Liver (tissue), 9 donors: ENCODE data around the gene ANKRD23. TPM values are rescaled to one million over a fixed set of nuclear protein-coding genes. Genes with fewer than 3 reads are reported as not detected.

Experiments
- DNase-seq: peaks from one replicate; pipeline ENCODE4 v3.0.0-alpha.2; 2017; ENCODE audit warnings: low spot score
- H3K27ac ChIP-seq, 2 donors: one replicate each; pipeline ENCODE4 v1.7.0; 2013; ENCODE audit warnings: inconsistent platforms in 2 of 2, low read length in 2 of 2, control low read depth in 1 of 2, low read depth in 1 of 2, mild to moderate bottlenecking in 1 of 2
- H3K27me3 ChIP-seq, 4 donors: one replicate each; pipeline versions ENCODE4 v1.6.1 to v1.7.0; 2013; ENCODE audit warnings: low read length in 3 of 4, inconsistent platforms in 1 of 4, mild to moderate bottlenecking in 1 of 4, moderate library complexity in 1 of 4; ENCODE audit not compliant: control insufficient read depth in 4 of 4, insufficient read depth in 4 of 4
- H3K36me3 ChIP-seq, 4 donors: one replicate each; pipeline versions ENCODE4 v1.6.1 to v1.7.0; 2013; ENCODE audit warnings: low read length in 3 of 4, mild to moderate bottlenecking in 3 of 4, low read depth in 1 of 4, moderate library complexity in 1 of 4; ENCODE audit not compliant: control insufficient read depth in 4 of 4, insufficient read depth in 3 of 4
- H3K4me1 ChIP-seq, 4 donors: one replicate each; pipeline versions ENCODE4 v1.6.1 to v1.7.0; 2013; ENCODE audit warnings: low read length in 3 of 4, mild to moderate bottlenecking in 3 of 4, moderate library complexity in 1 of 4; ENCODE audit not compliant: control insufficient read depth in 4 of 4, insufficient read depth in 4 of 4
- H3K4me3 ChIP-seq, 3 donors: one replicate each; pipeline versions ENCODE4 v1.6.1 to v1.7.0; 2013; ENCODE audit warnings: low read length in 3 of 3, control low read depth in 1 of 3, low read depth in 1 of 3, mild to moderate bottlenecking in 1 of 3
- H3K9ac ChIP-seq, 2 donors: one replicate each; pipeline ENCODE4 v1.7.0; 2013; ENCODE audit warnings: low read length in 2 of 2, mild to moderate bottlenecking in 2 of 2, moderate library complexity in 2 of 2, control low read depth in 1 of 2, low read depth in 1 of 2
- H3K9me3 ChIP-seq, 4 donors: one replicate each; pipeline versions ENCODE4 v1.6.1 to v1.7.0; 2013; ENCODE audit warnings: low read length in 3 of 4; ENCODE audit not compliant: control insufficient read depth in 4 of 4
- EGR1 ChIP-seq, 2 donors: IDR thresholded peaks; 2 replicates each; pipeline ENCODE4 v1.6.1; 2016 to 2018; ENCODE audit warnings: antibody characterized with exemption in 2 of 2, low read depth in 2 of 2
- FOXA1 ChIP-seq: IDR thresholded peaks from 2 replicates; pipeline ENCODE4 v1.6.1; 2016; ENCODE audit warnings: antibody characterized with exemption
- GABPA ChIP-seq, 2 donors: IDR thresholded peaks in 1 of 2; conservative IDR thresholded peaks in 1 of 2; 2 replicates each; pipeline ENCODE4 v1.6.1; 2016; ENCODE audit warnings: antibody characterized with exemption in 2 of 2, mild to moderate bottlenecking in 1 of 2, moderate library complexity in 1 of 2
- HNF4G ChIP-seq: IDR thresholded peaks from 2 replicates; pipeline ENCODE4 v1.6.1; 2016; ENCODE audit warnings: antibody characterized with exemption
- JUND ChIP-seq, 2 donors: IDR thresholded peaks; 2 replicates each; pipeline ENCODE4 v1.6.1; 2016; ENCODE audit warnings: antibody characterized with exemption in 2 of 2
- RAD21 ChIP-seq, 2 donors: IDR thresholded peaks; 2 replicates each; pipeline ENCODE4 v1.6.1; 2016; ENCODE audit warnings: antibody characterized with exemption in 2 of 2, mild to moderate bottlenecking in 2 of 2
- RXRA ChIP-seq, 2 donors: IDR thresholded peaks; 2 replicates each; pipeline ENCODE4 v1.6.1; 2017 to 2018; ENCODE audit warnings: antibody characterized with exemption in 2 of 2, mild to moderate bottlenecking in 1 of 2
- SP1 ChIP-seq: IDR thresholded peaks from 2 replicates; pipeline ENCODE4 v1.6.1; 2018; ENCODE audit warnings: antibody characterized with exemption, mild to moderate bottlenecking
- TAF1 ChIP-seq: conservative IDR thresholded peaks from 2 replicates; pipeline ENCODE4 v1.6.1; 2016; ENCODE audit warnings: antibody characterized with exemption, mild to moderate bottlenecking
- YY1 ChIP-seq: IDR thresholded peaks from 2 replicates; pipeline ENCODE4 v1.6.1; 2016; ENCODE audit warnings: antibody characterized with exemption, mild to moderate bottlenecking
- whole genome bisulfite sequencing: extraction: QIAGEN DNeasy Blood & Tissue Kit; methylation state at CpG from one replicate; pipeline ENCODE4 v1.1.7; 2013; 5-methylcytosine and 5-hydroxymethylcytosine counted together
- polyA plus RNA-seq, 2 donors: library from polyadenylated mRNA; stranded (reverse) in 1 of 2; unstranded in 1 of 2; fragments of 200-250 nt in 1 of 2; fragments of >200 nt in 1 of 2; fragmentation: Nextera tagmentation in 1 of 2; extraction: Ambion mirVana in 1 of 2; gene quantifications; one replicate each; pipeline versions ENCODE4 v1.2.1 to v1.2.3, GENCODE V29; 2013 to 2015
- total RNA-seq, 2 donors: library from RNA; depleted of rRNA; stranded (reverse); fragments of >200 nt; gene quantifications; one replicate each; pipeline ENCODE4 v1.2.3, GENCODE V29; 2014
- TF ChIP-seq, protein P1 (sequence below): IDR thresholded peaks from 2 replicates; pipeline ENCODE4 v1.6.1; 2016; ENCODE audit warnings: antibody characterized with exemption
- TF ChIP-seq, protein P2 (sequence below): IDR thresholded peaks from 2 replicates; pipeline ENCODE4 v1.6.1; 2016; ENCODE audit warnings: antibody characterized with exemption
- TF ChIP-seq, protein P3 (sequence below): IDR thresholded peaks from 2 replicates; pipeline ENCODE4 v1.6.1; 2016; ENCODE audit warnings: antibody characterized with exemption
- TF ChIP-seq, protein P4 (sequence below): IDR thresholded peaks from 2 replicates; pipeline ENCODE4 v1.6.1; 2016; ENCODE audit warnings: antibody characterized with exemption, mild to moderate bottlenecking
- donor health status: healthy.
- donor health status: healthy.
- donor health status: healthy.
- donor health status: healthy.
- donor health status: healthy.

The ANKRD23 gene
- total and polyA plus RNA-seq, 4 donors, result 0.82 to 4.2 (median 1.9) TPM

DNA sequence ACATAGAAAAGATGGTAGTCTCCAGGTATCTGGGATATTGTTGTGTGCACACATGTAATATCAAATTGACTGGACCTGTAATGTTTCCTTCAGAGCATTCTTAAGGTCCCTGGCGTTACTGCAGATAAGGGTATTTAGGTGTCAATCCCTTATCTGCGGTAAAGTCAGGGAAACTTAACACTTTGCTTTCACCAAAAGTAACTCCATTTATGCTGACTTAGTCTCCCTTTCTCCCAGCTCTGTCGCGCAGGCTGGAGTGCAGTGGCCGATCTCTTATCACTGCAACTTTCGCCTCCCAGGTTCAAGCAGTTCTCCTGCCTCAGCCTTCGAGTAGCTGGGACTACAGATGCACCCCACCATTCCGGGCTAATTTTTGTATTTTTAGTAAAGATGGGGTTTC, 25.9 kb downstream of the ANKRD23 start:
- peaks cover 22 to 63% (median 56%) of the 10 kb centered on the region in 4 donors for H3K4me1 ChIP-seq
- no peak overlapping the region for H3K27ac ChIP-seq
- H3K36me3 ChIP-seq, result no peaks in the 10 kb centered on the region
- no peaks in the 10 kb centered on the region for H3K27me3 ChIP-seq
- H3K9ac ChIP-seq, result no peak overlapping the region
- 31% methylated on average over 8 of the region's 8 CpGs for WGBS
- no peak for TF ChIP-seq FOXA1
- no peak for TF ChIP-seq SP1
- TF ChIP-seq, protein P1, sequence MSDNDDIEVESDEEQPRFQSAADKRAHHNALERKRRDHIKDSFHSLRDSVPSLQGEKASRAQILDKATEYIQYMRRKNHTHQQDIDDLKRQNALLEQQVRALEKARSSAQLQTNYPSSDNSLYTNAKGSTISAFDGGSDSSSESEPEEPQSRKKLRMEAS, result no peak
- TF ChIP-seq RXRA (IDR thresholded peaks at IDR 0.05), result no peak
- no peak for TF ChIP-seq YY1
- no peak for TF ChIP-seq TAF1
- TF ChIP-seq HNF4G, result no peak
- no peak for TF ChIP-seq JUND (IDR thresholded peaks at IDR 0.05)
- TF ChIP-seq, protein P2, sequence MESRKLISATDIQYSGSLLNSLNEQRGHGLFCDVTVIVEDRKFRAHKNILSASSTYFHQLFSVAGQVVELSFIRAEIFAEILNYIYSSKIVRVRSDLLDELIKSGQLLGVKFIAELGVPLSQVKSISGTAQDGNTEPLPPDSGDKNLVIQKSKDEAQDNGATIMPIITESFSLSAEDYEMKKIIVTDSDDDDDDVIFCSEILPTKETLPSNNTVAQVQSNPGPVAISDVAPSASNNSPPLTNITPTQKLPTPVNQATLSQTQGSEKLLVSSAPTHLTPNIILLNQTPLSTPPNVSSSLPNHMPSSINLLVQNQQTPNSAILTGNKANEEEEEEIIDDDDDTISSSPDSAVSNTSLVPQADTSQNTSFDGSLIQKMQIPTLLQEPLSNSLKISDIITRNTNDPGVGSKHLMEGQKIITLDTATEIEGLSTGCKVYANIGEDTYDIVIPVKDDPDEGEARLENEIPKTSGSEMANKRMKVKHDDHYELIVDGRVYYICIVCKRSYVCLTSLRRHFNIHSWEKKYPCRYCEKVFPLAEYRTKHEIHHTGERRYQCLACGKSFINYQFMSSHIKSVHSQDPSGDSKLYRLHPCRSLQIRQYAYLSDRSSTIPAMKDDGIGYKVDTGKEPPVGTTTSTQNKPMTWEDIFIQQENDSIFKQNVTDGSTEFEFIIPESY, result no peak
- TF ChIP-seq, protein P3, sequence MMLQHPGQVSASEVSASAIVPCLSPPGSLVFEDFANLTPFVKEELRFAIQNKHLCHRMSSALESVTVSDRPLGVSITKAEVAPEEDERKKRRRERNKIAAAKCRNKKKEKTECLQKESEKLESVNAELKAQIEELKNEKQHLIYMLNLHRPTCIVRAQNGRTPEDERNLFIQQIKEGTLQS, result no peak
- TF ChIP-seq EGR1 (IDR thresholded peaks at IDR 0.05; ENCODE audit: low read depth in 2 of 2), result no peak
- TF ChIP-seq, protein P4, sequence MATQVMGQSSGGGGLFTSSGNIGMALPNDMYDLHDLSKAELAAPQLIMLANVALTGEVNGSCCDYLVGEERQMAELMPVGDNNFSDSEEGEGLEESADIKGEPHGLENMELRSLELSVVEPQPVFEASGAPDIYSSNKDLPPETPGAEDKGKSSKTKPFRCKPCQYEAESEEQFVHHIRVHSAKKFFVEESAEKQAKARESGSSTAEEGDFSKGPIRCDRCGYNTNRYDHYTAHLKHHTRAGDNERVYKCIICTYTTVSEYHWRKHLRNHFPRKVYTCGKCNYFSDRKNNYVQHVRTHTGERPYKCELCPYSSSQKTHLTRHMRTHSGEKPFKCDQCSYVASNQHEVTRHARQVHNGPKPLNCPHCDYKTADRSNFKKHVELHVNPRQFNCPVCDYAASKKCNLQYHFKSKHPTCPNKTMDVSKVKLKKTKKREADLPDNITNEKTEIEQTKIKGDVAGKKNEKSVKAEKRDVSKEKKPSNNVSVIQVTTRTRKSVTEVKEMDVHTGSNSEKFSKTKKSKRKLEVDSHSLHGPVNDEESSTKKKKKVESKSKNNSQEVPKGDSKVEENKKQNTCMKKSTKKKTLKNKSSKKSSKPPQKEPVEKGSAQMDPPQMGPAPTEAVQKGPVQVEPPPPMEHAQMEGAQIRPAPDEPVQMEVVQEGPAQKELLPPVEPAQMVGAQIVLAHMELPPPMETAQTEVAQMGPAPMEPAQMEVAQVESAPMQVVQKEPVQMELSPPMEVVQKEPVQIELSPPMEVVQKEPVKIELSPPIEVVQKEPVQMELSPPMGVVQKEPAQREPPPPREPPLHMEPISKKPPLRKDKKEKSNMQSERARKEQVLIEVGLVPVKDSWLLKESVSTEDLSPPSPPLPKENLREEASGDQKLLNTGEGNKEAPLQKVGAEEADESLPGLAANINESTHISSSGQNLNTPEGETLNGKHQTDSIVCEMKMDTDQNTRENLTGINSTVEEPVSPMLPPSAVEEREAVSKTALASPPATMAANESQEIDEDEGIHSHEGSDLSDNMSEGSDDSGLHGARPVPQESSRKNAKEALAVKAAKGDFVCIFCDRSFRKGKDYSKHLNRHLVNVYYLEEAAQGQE, result no peak
- no peak for TF ChIP-seq RAD21 (IDR thresholded peaks at IDR 0.05)
- peak overlapping the region; percentile 30 to 85 (median 83) for H3K4me3 ChIP-seq
- no peaks in the 10 kb centered on the region for H3K9me3 ChIP-seq
- no peak for DNase-seq

DNA sequence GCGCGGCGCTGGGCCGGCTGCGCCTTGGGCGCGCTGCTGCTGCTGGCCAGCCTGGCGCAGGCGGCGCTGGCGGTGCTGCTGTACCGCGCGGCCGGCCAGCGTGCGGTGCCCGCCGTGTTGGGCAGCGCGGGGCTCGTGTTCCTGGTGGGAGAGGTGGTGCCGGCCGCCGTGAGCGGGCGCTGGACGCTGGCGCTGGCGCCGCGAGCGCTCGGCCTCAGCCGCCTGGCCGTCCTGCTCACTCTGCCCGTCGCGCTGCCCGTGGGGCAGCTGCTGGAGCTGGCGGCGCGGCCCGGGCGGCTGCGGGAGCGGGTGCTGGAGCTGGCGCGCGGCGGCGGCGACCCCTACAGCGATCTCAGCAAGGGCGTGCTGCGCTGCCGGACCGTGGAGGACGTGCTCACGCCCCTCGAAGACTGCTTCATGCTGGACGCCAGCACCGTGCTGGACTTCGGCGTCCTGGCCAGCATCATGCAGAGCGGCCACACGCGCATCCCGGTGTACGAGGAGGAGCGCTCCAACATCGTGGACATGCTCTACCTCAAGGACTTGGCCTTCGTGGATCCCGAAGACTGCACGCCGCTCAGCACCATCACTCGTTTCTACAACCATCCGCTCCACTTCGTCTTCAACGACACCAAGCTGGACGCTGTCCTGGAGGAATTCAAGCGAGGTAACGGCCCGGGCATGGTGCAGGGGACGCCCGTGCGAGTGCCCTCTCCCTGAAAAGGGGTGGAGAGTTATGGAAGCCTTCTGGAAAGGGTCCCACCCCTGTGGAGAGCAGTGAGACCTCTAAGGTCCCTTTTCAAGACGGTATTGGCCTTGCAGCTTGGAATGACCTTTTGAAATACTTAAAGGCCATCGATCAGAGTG, 26.8 kb downstream of the ANKRD23 start:
- Histone ChIP-seq H3K4me1 (peaks cover 22 to 58% (median 53%) of the 10 kb centered on the region in 4 donors), H3K27me3 (no peaks in the 10 kb centered on the region)
- no peak for DNase-seq

More for the DNA sequence above, 26.8 kb downstream of the ANKRD23 start:
- Histone ChIP-seq H3K9ac (peak overlapping the region in 1 of 2 donors; percentile 51), H3K27ac (peak overlapping the region in 1 of 2 donors; percentile 11), H3K36me3 (no peaks in the 10 kb centered on the region), H3K9me3 (no peaks in the 10 kb centered on the region), H3K4me3 (peak overlapping the region; percentile 30 to 85 (median 83))
- WGBS, result 1% methylated on average over 89 of the region's 89 CpGs
- TF ChIP-seq GABPA (IDR thresholded peaks at IDR 0.05 in 1 of 2, conservative IDR thresholded peaks at IDR 0.05 in 1 of 2) (no peak), HNF4G (no peak)
